Ishikawa (cell line): ENCODE results near the gene SLC12A5.

Experiments
- CEBPB ChIP-seq: IDR thresholded peaks from 2 replicates; pipeline ENCODE4 v1.6.1; 2012
- CREB1 ChIP-seq: IDR thresholded peaks from 2 replicates; pipeline ENCODE4 v1.6.1; 2012; ENCODE audit warnings: low read depth
- EGR1 ChIP-seq: IDR thresholded peaks from 2 replicates; pipeline ENCODE4 v1.6.1; 2012
- EP300 ChIP-seq: IDR thresholded peaks from 2 replicates; pipeline ENCODE4 v1.6.1; 2012; ENCODE audit warnings: borderline replicate concordance
- FOXM1 ChIP-seq: IDR thresholded peaks from 2 replicates; pipeline ENCODE4 v1.6.1; 2012; ENCODE audit warnings: low read depth, borderline replicate concordance
- MAX ChIP-seq: IDR thresholded peaks from 2 replicates; pipeline ENCODE4 v1.6.1; 2012
- NFIC ChIP-seq: IDR thresholded peaks from 2 replicates; pipeline ENCODE4 v1.6.1; 2012
- RAD21 ChIP-seq: IDR thresholded peaks from 2 replicates; pipeline ENCODE4 v1.6.1; 2012; ENCODE audit warnings: low read depth
- REST ChIP-seq: IDR thresholded peaks from 2 replicates; pipeline ENCODE4 v1.6.1; 2012; ENCODE audit warnings: low read depth, mild to moderate bottlenecking
- TAF1 ChIP-seq: IDR thresholded peaks from 2 replicates; pipeline ENCODE4 v1.6.1; 2012; ENCODE audit warnings: low read depth, mild to moderate bottlenecking
- TCF12 ChIP-seq: IDR thresholded peaks from 2 replicates; pipeline ENCODE4 v1.6.1; 2012; ENCODE audit warnings: low read depth
- TEAD4 ChIP-seq: IDR thresholded peaks from 2 replicates; pipeline ENCODE4 v1.6.1; 2012
- YY1 ChIP-seq: IDR thresholded peaks from 2 replicates; pipeline ENCODE4 v1.6.1; 2012; ENCODE audit warnings: low read depth
- ZBTB7A ChIP-seq: IDR thresholded peaks from 2 replicates; pipeline ENCODE4 v1.6.1; 2012; ENCODE audit warnings: low read depth
- TF ChIP-seq, protein P1 (sequence below): IDR thresholded peaks from 2 replicates; pipeline ENCODE4 v1.6.1; 2012

The SLC12A5 gene

DNA sequence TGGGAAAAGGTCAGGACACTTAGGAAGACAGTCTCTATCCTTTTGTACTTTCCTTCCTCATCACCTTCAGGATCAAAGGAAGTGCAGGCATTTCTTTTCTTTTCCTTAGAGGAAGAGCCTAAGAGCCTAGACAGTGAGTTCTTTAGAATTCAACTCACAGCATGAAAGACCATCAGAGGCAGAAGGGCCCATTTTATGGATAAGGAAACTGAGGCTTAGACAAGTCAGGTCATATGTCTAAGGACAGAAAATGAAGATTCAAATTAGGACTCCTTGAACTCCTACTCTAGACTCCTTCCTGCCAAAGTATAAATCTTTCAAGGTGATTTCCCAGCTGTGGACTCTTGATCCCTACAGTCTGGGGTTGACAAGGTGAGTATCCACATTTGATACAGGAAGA, 20.8 kb downstream of the SLC12A5 start:
- TF ChIP-seq FOXM1 (no peak), EP300 (no peak), CREB1 (no peak), REST (no peak), RAD21 (no peak)

GRCh38 chr20:46050444-46050843, 21.4 kb downstream of the SLC12A5 start:
- TF ChIP-seq NFIC (no peak), FOXM1 (no peak), TCF12 (no peak), ZBTB7A (no peak), REST (no peak), CEBPB (no peak), MAX (no peak), TEAD4 (no peak), RAD21 (no peak), EP300 (no peak), YY1 (no peak), TAF1 (no peak), EGR1 (no peak), CREB1 (no peak)
- TF ChIP-seq, protein P1, sequence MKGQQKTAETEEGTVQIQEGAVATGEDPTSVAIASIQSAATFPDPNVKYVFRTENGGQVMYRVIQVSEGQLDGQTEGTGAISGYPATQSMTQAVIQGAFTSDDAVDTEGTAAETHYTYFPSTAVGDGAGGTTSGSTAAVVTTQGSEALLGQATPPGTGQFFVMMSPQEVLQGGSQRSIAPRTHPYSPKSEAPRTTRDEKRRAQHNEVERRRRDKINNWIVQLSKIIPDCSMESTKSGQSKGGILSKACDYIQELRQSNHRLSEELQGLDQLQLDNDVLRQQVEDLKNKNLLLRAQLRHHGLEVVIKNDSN = no peak

DNA sequence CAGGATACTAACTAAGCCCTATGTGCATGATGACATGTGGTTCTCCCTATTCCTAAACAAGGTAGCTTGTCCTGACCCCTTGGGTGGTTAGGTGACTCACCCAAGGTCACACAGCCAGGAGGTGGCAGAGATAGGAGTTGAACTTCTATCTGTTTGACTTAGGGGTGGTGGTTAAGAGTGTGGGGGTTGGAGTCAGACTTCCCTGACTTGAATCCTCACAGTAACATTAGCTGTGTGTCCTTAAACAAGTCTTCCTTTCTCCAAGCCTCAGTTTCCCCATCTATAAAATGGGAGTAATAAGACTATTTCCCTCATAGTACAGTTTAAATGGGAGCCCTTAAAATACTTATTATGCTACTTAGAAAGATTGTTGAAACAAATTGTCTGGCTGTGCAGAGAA, 21.9 kb downstream of the SLC12A5 start:
- TF ChIP-seq EP300 (no peak), ZBTB7A (no peak), CEBPB (no peak), YY1 (no peak), EGR1 (no peak), TEAD4 (no peak), NFIC (no peak), TAF1 (no peak), TCF12 (no peak), FOXM1 (no peak), CREB1 (no peak), RAD21 (no peak), MAX (no peak), REST (no peak)
- TF ChIP-seq, protein P1 = no peak

DNA sequence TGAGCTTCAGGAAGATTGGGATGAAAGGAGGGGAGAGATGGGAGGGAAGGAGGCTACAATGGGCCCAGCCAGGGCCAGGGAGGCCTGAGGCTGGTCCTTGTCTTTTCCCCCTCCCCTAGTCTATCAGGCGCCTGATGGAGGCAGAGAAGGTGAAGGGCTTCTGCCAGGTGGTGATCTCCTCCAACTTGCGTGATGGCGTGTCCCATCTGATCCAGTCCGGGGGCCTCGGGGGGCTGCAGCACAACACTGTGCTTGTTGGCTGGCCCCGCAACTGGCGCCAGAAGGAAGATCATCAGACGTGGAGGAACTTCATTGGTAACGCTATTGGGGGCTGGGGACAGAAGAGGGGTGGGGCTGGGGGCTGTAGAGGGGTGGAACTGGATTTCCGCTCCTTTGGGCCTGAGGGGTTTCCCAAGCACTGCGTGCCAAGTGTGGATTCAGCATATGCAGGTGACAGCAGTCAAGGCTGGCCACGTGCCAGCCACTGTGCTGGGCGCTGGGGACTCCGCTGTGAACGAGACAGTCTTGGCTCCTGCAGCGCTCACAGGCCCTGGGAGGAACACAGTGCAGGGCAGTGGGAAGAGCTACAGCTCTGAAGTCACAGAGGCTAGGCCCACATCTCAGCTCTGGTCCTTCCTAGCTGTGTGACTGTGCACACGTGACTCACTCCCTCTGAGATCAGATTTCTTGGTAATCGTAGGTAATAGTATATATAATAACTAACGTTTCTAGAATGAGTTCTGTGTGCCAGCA, 22.7 kb downstream of the SLC12A5 start:
- TF ChIP-seq, protein P1 = peak; percentile 87
- TF ChIP-seq NFIC = no peak; the same call in 1 of the 2 replicates
- TF ChIP-seq EGR1 = no peak
- no peak for TF ChIP-seq MAX
